HEK293 (cell line): ENCODE data around the gene RNF224.
A peak's percentile ranks its signal among the peaks of the same experiment; 100 is the strongest.

ENCODE experiments used
- CTCF ChIA-PET: fragments of 350-600 bp; formaldehyde crosslinking; extraction: SDS; loops from one replicate; lab custom pipeline; 2021; ENCODE audit warnings: antibody characterized with exemption; lab: Yijun Ruan, JAX
- POLR2A ChIA-PET: fragments of 300-600 bp; formaldehyde crosslinking; extraction: SDS; loops from one replicate; lab custom pipeline; 2020; ENCODE audit warnings: antibody characterized with exemption, inconsistent platforms; lab: Yijun Ruan, JAX
- H3K27ac ChIP-seq: fragments of 200-500 bp; sonication (Bioruptor generic); 2 replicates; pipeline ENCODE4 v1.5.1; 2014; ENCODE audit warnings: low read depth, low read length, control low read depth, inconsistent platforms; ENCODE audit errors: extremely low read depth
- H3K36me3 ChIP-seq, 2 experiments: fragments of 200-500 bp in 1 of 2; sonication (Bioruptor generic) in 1 of 2; 1 replicate in 1 of 2; 2 replicates in 1 of 2; pipeline ENCODE4 v1.5.1; 2014 to 2017; ENCODE audit warnings: inconsistent platforms in 2 of 2, low read length in 2 of 2; ENCODE audit not compliant: control insufficient read depth in 2 of 2, insufficient read depth in 1 of 2
- H3K4me1 ChIP-seq: fragments of 200-500 bp; sonication (Bioruptor generic); 2 replicates; pipeline ENCODE4 v1.5.1; 2014; ENCODE audit warnings: mild to moderate bottlenecking, low read length, inconsistent platforms; ENCODE audit not compliant: control insufficient read depth, insufficient read depth
- H3K4me3 ChIP-seq: 2 replicates; pipeline ENCODE4 v1.5.1; 2011; ENCODE audit warnings: low read depth, mild to moderate bottlenecking, control low read depth, low read length, moderate library complexity
- H3K9me3 ChIP-seq: fragments of 200-500 bp; sonication (Bioruptor generic); 2 replicates; pipeline ENCODE4 v1.5.1; 2014; ENCODE audit warnings: low read depth, low read length, inconsistent platforms; ENCODE audit not compliant: control insufficient read depth, insufficient read depth
- GLI4 ChIP-seq: fragments of 450-650 bp; formaldehyde crosslinking; IDR thresholded peaks from 2 replicates; pipeline ENCODE4 v1.5.1; 2016; ENCODE audit warnings: missing biosample characterization, missing genetic modification characterization
- GLIS1 ChIP-seq: fragments of 450-650 bp; formaldehyde crosslinking; IDR thresholded peaks from 2 replicates; pipeline ENCODE4 v1.5.1; 2016; ENCODE audit warnings: missing biosample characterization, missing genetic modification characterization
- GLIS2 ChIP-seq: fragments of 450-650 bp; formaldehyde crosslinking; IDR thresholded peaks from 2 replicates; pipeline ENCODE4 v1.5.1; 2016; ENCODE audit warnings: missing biosample characterization, missing genetic modification characterization
- ZBTB20 ChIP-seq: fragments of 450-650 bp; formaldehyde crosslinking; IDR thresholded peaks from 2 replicates; pipeline ENCODE4 v1.5.1; 2016; ENCODE audit warnings: missing biosample characterization, missing genetic modification characterization
- ZBTB48 ChIP-seq: fragments of 450-650 bp; formaldehyde crosslinking; IDR thresholded peaks from 2 replicates; pipeline ENCODE4 v1.5.1; 2016; ENCODE audit warnings: missing biosample characterization, missing genetic modification characterization
- ZBTB8A ChIP-seq: fragments of 450-650 bp; formaldehyde crosslinking; IDR thresholded peaks from 2 replicates; pipeline ENCODE4 v1.5.1; 2016; ENCODE audit warnings: missing biosample characterization, missing genetic modification characterization
- ZFP69B ChIP-seq: fragments of 450-650 bp; formaldehyde crosslinking; IDR thresholded peaks from 2 replicates; pipeline ENCODE4 v1.5.1; 2016; ENCODE audit warnings: missing biosample characterization, missing genetic modification characterization
- ZIC2 ChIP-seq: fragments of 450-650 bp; formaldehyde crosslinking; IDR thresholded peaks from 2 replicates; pipeline ENCODE4 v1.5.1; 2016; ENCODE audit warnings: missing biosample characterization, missing genetic modification characterization
- ZNF423 ChIP-seq: fragments of 450-650 bp; formaldehyde crosslinking; IDR thresholded peaks from 2 replicates; pipeline ENCODE4 v1.5.1; 2016; ENCODE audit warnings: missing biosample characterization, missing genetic modification characterization
- ZNF473 ChIP-seq: fragments of 450-650 bp; formaldehyde crosslinking; IDR thresholded peaks from 2 replicates; pipeline ENCODE4 v1.5.1; 2017; ENCODE audit warnings: missing biosample characterization, missing genetic modification characterization
- ZNF843 ChIP-seq: fragments of 450-650 bp; formaldehyde crosslinking; IDR thresholded peaks from 2 replicates; pipeline ENCODE4 v1.5.1; 2016; ENCODE audit warnings: missing biosample characterization, missing genetic modification characterization
- TF ChIP-seq, protein P1 (sequence below): fragments of 450-650 bp; formaldehyde crosslinking; IDR thresholded peaks from 2 replicates; pipeline ENCODE4 v1.5.1; 2016; ENCODE audit warnings: missing biosample characterization, missing genetic modification characterization, low read depth
- TF ChIP-seq, protein P2 (sequence below): fragments of 450-650 bp; formaldehyde crosslinking; IDR thresholded peaks from 2 replicates; pipeline ENCODE4 v1.5.1; 2016; ENCODE audit warnings: missing biosample characterization, missing genetic modification characterization
- TF ChIP-seq, protein P3 (sequence below): fragments of 450-650 bp; formaldehyde crosslinking; IDR thresholded peaks from 2 replicates; pipeline ENCODE4; 2016; ENCODE audit warnings: missing biosample characterization, missing genetic modification characterization
- TF ChIP-seq, protein P4 (sequence below): fragments of 450-650 bp; formaldehyde crosslinking; IDR thresholded peaks from 2 replicates; pipeline ENCODE4 v1.5.1; 2016; ENCODE audit warnings: missing biosample characterization, missing genetic modification characterization

RNF224 gene

DNA sequence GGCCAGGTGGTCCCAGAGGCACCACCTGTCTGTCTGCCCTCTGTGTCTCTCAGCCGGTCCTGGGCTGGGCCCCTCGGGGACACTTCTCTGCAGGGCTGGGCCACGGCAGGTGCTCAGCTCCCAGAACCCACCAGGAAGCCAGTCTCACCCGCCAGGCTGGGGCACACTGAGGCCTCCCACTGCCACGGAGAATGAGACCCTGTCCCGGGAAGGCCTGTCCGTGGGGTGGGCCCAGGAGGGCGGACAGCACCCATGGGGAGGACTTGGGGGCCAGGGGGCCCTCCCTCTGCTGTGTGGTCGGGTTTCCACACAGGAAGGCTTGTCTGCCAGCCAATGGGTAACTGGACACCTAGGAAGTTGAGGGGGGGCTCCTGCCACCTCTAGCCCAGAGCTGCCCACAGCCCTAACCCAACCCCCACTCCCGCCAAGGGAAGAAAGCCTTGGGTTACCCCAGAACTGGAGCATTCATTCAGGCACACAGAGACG lies 9.7 kb downstream of the RNF224 start:
- no peaks in the 10 kb centered on the region for H3K9me3 ChIP-seq
- CTCF ChIA-PET: interaction anchor here (0.6 to 3.4 kb wide), 82 partner anchors 8 to 500 kb away, joined by 3 to 45 read pairs (median 5); partner anchors contain the start of genes ANAPC2, CYSRT1, DPH7 and LCN8
- peaks cover 3% of the 10 kb centered on the region; the same call in 1 of the 2 replicates for H3K4me1 ChIP-seq
- no peak overlapping the region for H3K27ac ChIP-seq
- no peak overlapping the region; the same call in 1 of the 2 replicates for H3K4me3 ChIP-seq
- peaks cover 0 to 11% of the 10 kb centered on the region in 2 experiments; a peak in 1 of 3 replicates for H3K36me3 ChIP-seq
- POLR2A ChIA-PET: interaction anchor here (0.5 to 11.5 kb wide), 22 partner anchors 8 to 190 kb away, joined by 3 to 336 read pairs (median 4); partner anchors contain the start of genes ANAPC2, CYSRT1, EXD3 and MAN1B1
- TF ChIP-seq GLIS2 (tag by site-specific recombination) (peak; percentile 75), ZBTB48 (tag by site-specific recombination) (0 out of 2 replicates have a peak, but pooled peaks have one; percentile 1), ZIC2 (tag by site-specific recombination) (peak; percentile 90), GLIS1 (peak; percentile 97), ZNF473 (tag by site-specific recombination) (no peak), ZFP69B (tag by site-specific recombination) (no peak), ZNF843 (0 out of 2 replicates have a peak, but pooled peaks have one; percentile 7), ZBTB8A (0 out of 2 replicates have a peak, but pooled peaks have one; percentile 39), ZNF423 (tag by site-specific recombination) (0 out of 2 replicates have a peak, but pooled peaks have one; percentile 7), GLI4 (tag by site-specific recombination) (peak; percentile 10; the same call in 1 of the 2 replicates), ZBTB20 (tag by site-specific recombination) (0 out of 2 replicates have a peak, but pooled peaks have one; percentile 2)
- TF ChIP-seq, protein P1, sequence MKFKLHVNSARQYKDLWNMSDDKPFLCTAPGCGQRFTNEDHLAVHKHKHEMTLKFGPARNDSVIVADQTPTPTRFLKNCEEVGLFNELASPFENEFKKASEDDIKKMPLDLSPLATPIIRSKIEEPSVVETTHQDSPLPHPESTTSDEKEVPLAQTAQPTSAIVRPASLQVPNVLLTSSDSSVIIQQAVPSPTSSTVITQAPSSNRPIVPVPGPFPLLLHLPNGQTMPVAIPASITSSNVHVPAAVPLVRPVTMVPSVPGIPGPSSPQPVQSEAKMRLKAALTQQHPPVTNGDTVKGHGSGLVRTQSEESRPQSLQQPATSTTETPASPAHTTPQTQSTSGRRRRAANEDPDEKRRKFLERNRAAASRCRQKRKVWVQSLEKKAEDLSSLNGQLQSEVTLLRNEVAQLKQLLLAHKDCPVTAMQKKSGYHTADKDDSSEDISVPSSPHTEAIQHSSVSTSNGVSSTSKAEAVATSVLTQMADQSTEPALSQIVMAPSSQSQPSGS: no peak
- TF ChIP-seq, protein P2, sequence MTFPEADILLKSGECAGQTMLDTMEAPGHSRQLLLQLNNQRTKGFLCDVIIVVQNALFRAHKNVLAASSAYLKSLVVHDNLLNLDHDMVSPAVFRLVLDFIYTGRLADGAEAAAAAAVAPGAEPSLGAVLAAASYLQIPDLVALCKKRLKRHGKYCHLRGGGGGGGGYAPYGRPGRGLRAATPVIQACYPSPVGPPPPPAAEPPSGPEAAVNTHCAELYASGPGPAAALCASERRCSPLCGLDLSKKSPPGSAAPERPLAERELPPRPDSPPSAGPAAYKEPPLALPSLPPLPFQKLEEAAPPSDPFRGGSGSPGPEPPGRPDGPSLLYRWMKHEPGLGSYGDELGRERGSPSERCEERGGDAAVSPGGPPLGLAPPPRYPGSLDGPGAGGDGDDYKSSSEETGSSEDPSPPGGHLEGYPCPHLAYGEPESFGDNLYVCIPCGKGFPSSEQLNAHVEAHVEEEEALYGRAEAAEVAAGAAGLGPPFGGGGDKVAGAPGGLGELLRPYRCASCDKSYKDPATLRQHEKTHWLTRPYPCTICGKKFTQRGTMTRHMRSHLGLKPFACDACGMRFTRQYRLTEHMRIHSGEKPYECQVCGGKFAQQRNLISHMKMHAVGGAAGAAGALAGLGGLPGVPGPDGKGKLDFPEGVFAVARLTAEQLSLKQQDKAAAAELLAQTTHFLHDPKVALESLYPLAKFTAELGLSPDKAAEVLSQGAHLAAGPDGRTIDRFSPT (tag by site-specific recombination): peak; percentile 60; the same call in 1 of the 2 replicates
- TF ChIP-seq, protein P3, sequence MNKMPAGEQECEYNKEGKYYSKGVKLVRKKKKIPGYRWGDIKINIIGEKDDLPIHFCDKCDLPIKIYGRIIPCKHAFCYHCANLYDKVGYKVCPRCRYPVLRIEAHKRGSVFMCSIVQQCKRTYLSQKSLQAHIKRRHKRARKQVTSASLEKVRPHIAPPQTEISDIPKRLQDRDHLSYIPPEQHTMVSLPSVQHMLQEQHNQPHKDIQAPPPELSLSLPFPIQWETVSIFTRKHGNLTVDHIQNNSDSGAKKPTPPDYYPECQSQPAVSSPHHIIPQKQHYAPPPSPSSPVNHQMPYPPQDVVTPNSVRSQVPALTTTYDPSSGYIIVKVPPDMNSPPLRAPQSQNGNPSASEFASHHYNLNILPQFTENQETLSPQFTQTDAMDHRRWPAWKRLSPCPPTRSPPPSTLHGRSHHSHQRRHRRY (tag by site-specific recombination): 0 out of 2 replicates have a peak, but pooled peaks have one; percentile 4
- TF ChIP-seq, protein P4, sequence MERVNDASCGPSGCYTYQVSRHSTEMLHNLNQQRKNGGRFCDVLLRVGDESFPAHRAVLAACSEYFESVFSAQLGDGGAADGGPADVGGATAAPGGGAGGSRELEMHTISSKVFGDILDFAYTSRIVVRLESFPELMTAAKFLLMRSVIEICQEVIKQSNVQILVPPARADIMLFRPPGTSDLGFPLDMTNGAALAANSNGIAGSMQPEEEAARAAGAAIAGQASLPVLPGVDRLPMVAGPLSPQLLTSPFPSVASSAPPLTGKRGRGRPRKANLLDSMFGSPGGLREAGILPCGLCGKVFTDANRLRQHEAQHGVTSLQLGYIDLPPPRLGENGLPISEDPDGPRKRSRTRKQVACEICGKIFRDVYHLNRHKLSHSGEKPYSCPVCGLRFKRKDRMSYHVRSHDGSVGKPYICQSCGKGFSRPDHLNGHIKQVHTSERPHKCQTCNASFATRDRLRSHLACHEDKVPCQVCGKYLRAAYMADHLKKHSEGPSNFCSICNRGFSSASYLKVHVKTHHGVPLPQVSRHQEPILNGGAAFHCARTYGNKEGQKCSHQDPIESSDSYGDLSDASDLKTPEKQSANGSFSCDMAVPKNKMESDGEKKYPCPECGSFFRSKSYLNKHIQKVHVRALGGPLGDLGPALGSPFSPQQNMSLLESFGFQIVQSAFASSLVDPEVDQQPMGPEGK (tag by site-specific recombination): peak; percentile 31; the same call in 1 of the 2 replicates
